H1 (cell line): ENCODE measurements around the gene INPP5F. TPM values are rescaled to one million over a fixed set of nuclear protein-coding genes. Genes with fewer than 3 reads are reported as not detected.

Experiments
- CTCF ChIA-PET: fragments of 300-600 bp; sonication (Branson Sonifier 250); formaldehyde crosslinking; loops from one replicate; lab custom pipeline; 2021; ENCODE audit not compliant: partially characterized antibody; lab: Charles Lee
- POLR2A ChIA-PET: fragments of 300-600 bp; sonication (Branson Sonifier 250); formaldehyde crosslinking; loops from one replicate; lab custom pipeline; 2021; ENCODE audit warnings: inconsistent platforms; ENCODE audit not compliant: partially characterized antibody; lab: Charles Lee
- DNase-seq, 2 experiments: peaks; one replicate each; pipeline versions ENCODE4 v3.0.0 to v3.0.0-alpha.2; 2010 to 2022; ENCODE audit warnings: low spot score in 2 of 2, low read depth in 1 of 2, mixed read lengths in 1 of 2
- FAIRE-seq: peaks from 2 replicates; lab custom pipeline; 2011; peaks lifted over from hg19 to GRCh38; lab: Jason Lieb, UNC
- H2AFZ ChIP-seq: 2 replicates; pipeline ENCODE4 v1.8.1; 2012; ENCODE audit warnings: low read length, inconsistent platforms
- H2AK5ac ChIP-seq: 2 replicates; pipeline ENCODE4 v1.6.1; 2013; ENCODE audit warnings: low read depth, low read length
- H2BK120ac ChIP-seq: replicated peaks from 2 replicates; pipeline ENCODE3; 2013; ENCODE audit warnings: low read depth, low read length, inconsistent platforms
- H2BK12ac ChIP-seq: 2 replicates; pipeline ENCODE4 v1.6.1; 2013; ENCODE audit warnings: low read depth, low read length
- H2BK15ac ChIP-seq: 2 replicates; pipeline ENCODE4 v1.6.1; 2013; ENCODE audit warnings: low read length
- H2BK20ac ChIP-seq: 2 replicates; pipeline ENCODE4 v1.6.1; 2013; ENCODE audit warnings: low read length
- H2BK5ac ChIP-seq: 2 replicates; pipeline ENCODE4 v1.6.1; 2013; ENCODE audit warnings: low read depth, low read length
- H3K14ac ChIP-seq: 2 replicates; pipeline ENCODE4 v1.6.1; 2013; ENCODE audit warnings: inconsistent platforms; ENCODE audit not compliant: insufficient read length
- H3K18ac ChIP-seq: 2 replicates; pipeline ENCODE4 v1.6.1; 2013; ENCODE audit warnings: low read length; ENCODE audit errors: extremely low read depth
- H3K23ac ChIP-seq: 2 replicates; pipeline ENCODE4 v1.6.1; 2013; ENCODE audit warnings: inconsistent platforms; ENCODE audit not compliant: insufficient read length
- H3K23me2 ChIP-seq: 2 replicates; pipeline ENCODE4 v1.6.1; 2013; ENCODE audit warnings: low read depth, low read length
- H3K27ac ChIP-seq: 2 replicates; pipeline ENCODE4 v1.6.1; 2011; ENCODE audit warnings: low read depth, low read length, inconsistent platforms
- H3K27me3 ChIP-seq, 4 experiments: replicated peaks in 1 of 4; 1 replicate in 1 of 4; 2 replicates in 3 of 4; pipeline versions ENCODE4 v1.6.1 to v1.8.1; 2011 to 2013; ENCODE audit warnings: low read length in 3 of 4, mild to moderate bottlenecking in 3 of 4, inconsistent platforms in 2 of 4, mixed read lengths in 2 of 4, moderate library complexity in 1 of 4; ENCODE audit not compliant: control insufficient read depth in 3 of 4, insufficient read depth in 3 of 4; ENCODE audit errors: extremely low read depth in 1 of 4
- H3K36me3 ChIP-seq, 4 experiments: 2 replicates each; pipeline versions ENCODE4 v1.6.1 to v1.8.1; 2011 to 2013; ENCODE audit warnings: mild to moderate bottlenecking in 4 of 4, low read length in 3 of 4, moderate library complexity in 2 of 4, control low read depth in 1 of 4, inconsistent platforms in 1 of 4; ENCODE audit not compliant: insufficient read depth in 4 of 4, control insufficient read depth in 2 of 4
- H3K4ac ChIP-seq: replicated peaks from 2 replicates; pipeline ENCODE3; 2013; ENCODE audit warnings: low read length, low read depth, mixed read lengths, inconsistent platforms; ENCODE audit not compliant: insufficient read length
- H3K4me1 ChIP-seq, 4 experiments: replicated peaks in 1 of 4; 1 replicate in 1 of 4; 2 replicates in 3 of 4; pipeline versions ENCODE4 v1.6.1 to v1.8.1; 2011 to 2013; ENCODE audit warnings: low read length in 3 of 4, inconsistent platforms in 2 of 4, mixed read lengths in 1 of 4; ENCODE audit not compliant: insufficient read depth in 4 of 4, control insufficient read depth in 3 of 4
- H3K4me2 ChIP-seq, 2 experiments: 2 replicates each; pipeline versions ENCODE4 v1.6.1 to v1.8.1; 2011 to 2013; ENCODE audit warnings: low read depth in 2 of 2, low read length in 2 of 2, control low read depth in 1 of 2, inconsistent platforms in 1 of 2, mild to moderate bottlenecking in 1 of 2; ENCODE audit not compliant: insufficient read depth in 1 of 2
- H3K4me3 ChIP-seq, 4 experiments: fragments of 200-600, 300-600 bp in 1 of 4; sonication (generic), shearing (Covaris generic), sonication (Bioruptor Twin) in 1 of 4; 2 replicates each; pipeline versions ENCODE4 v1.5.1 to v1.8.1; 2011 to 2016; ENCODE audit warnings: low read length in 4 of 4, low read depth in 3 of 4, control low read depth in 2 of 4, inconsistent platforms in 2 of 4, mild to moderate bottlenecking in 2 of 4, mixed read lengths in 1 of 4, moderate library complexity in 1 of 4; ENCODE audit not compliant: insufficient read depth in 2 of 4; ENCODE audit errors: extremely low read depth in 1 of 4
- H3K56ac ChIP-seq: replicated peaks from 2 replicates; pipeline ENCODE3; 2013; ENCODE audit warnings: low read depth, mild to moderate bottlenecking, mixed read lengths, low read length, inconsistent platforms; ENCODE audit not compliant: insufficient read length
- H3K79me1 ChIP-seq: 2 replicates; pipeline ENCODE4 v1.6.1; 2013; ENCODE audit warnings: low read depth, low read length, control low read depth
- H3K79me2 ChIP-seq, 2 experiments: 2 replicates each; pipeline versions ENCODE4 v1.6.1 to v1.8.1; 2012 to 2013; ENCODE audit warnings: low read length in 2 of 2, mild to moderate bottlenecking in 2 of 2, inconsistent platforms in 1 of 2; ENCODE audit not compliant: insufficient read depth in 2 of 2, control insufficient read depth in 1 of 2
- H3K9ac ChIP-seq, 4 experiments: replicated peaks in 1 of 4; 1 replicate in 1 of 4; 2 replicates in 3 of 4; pipeline versions ENCODE4 v1.6.1 to v1.8.1; 2011 to 2013; ENCODE audit warnings: low read depth in 3 of 4, low read length in 3 of 4, control low read depth in 2 of 4, mild to moderate bottlenecking in 2 of 4, moderate library complexity in 2 of 4, inconsistent platforms in 1 of 4; ENCODE audit errors: extremely low read depth in 1 of 4
- H3K9me3 ChIP-seq, 2 experiments: 2 replicates each; pipeline versions ENCODE4 v1.6.1 to v1.8.1; 2012 to 2013; ENCODE audit warnings: mild to moderate bottlenecking in 2 of 2, moderate library complexity in 2 of 2, control low read depth in 1 of 2, inconsistent platforms in 1 of 2, low read depth in 1 of 2, low read length in 1 of 2, mixed read lengths in 1 of 2; ENCODE audit not compliant: insufficient read depth in 2 of 2
- H4K20me1 ChIP-seq, 2 experiments: replicated peaks in 1 of 2; 2 replicates each; pipeline versions ENCODE3 to v1.8.1; 2011 to 2013; ENCODE audit warnings: inconsistent platforms in 2 of 2, low read length in 2 of 2, mild to moderate bottlenecking in 1 of 2; ENCODE audit not compliant: insufficient read depth in 2 of 2, control insufficient read depth in 1 of 2
- H4K5ac ChIP-seq: 2 replicates; pipeline ENCODE4 v1.6.1; 2013; ENCODE audit warnings: low read length, low read depth, mixed read lengths, inconsistent platforms; ENCODE audit not compliant: insufficient read length
- H4K8ac ChIP-seq: 2 replicates; pipeline ENCODE4 v1.8.0; 2013; ENCODE audit warnings: mild to moderate bottlenecking, moderate library complexity, low read length, inconsistent platforms; ENCODE audit not compliant: insufficient read depth; ENCODE audit errors: extremely low read depth
- H4K91ac ChIP-seq: replicated peaks from 2 replicates; pipeline ENCODE3; 2013; ENCODE audit warnings: low read length, mixed read lengths, inconsistent platforms; ENCODE audit not compliant: insufficient read length
- ATF3 ChIP-seq: IDR thresholded peaks from 2 replicates; pipeline ENCODE4 v1.6.1; 2011; ENCODE audit warnings: low read depth, mild to moderate bottlenecking, low read length; ENCODE audit not compliant: insufficient read depth
- BACH1 ChIP-seq: IDR thresholded peaks from 2 replicates; pipeline ENCODE4 v1.6.1; 2012; ENCODE audit warnings: low read length, improper control_type of control experiment
- CHD1 ChIP-seq: IDR thresholded peaks from 2 replicates; pipeline ENCODE4 v1.6.1; 2012; ENCODE audit warnings: low read depth, low read length, improper control_type of control experiment
- EZH2 ChIP-seq: fragments of 200-600 bp; sonication (generic); IDR thresholded peaks from 2 replicates; pipeline ENCODE4 v1.7.1; 2012; ENCODE audit warnings: low read depth, mild to moderate bottlenecking, moderate library complexity, low read length, inconsistent platforms; ENCODE audit not compliant: severe bottlenecking
- KDM4A ChIP-seq: IDR thresholded peaks from one replicate; pipeline ENCODE4 v1.7.1; 2012; ENCODE audit warnings: low read depth, mild to moderate bottlenecking, moderate library complexity, low read length, inconsistent platforms; ENCODE audit not compliant: severe bottlenecking
- RAD21 ChIP-seq, 2 experiments: IDR thresholded peaks in 1 of 2; conservative IDR thresholded peaks in 1 of 2; 2 replicates each; pipeline ENCODE4 v1.6.1; 2011; ENCODE audit warnings: low read depth in 2 of 2, low read length in 2 of 2, improper control_type of control experiment in 1 of 2, inconsistent platforms in 1 of 2, mild to moderate bottlenecking in 1 of 2, moderate library complexity in 1 of 2
- SIN3A ChIP-seq, 2 experiments: IDR thresholded peaks in 1 of 2; conservative IDR thresholded peaks in 1 of 2; 2 replicates each; pipeline ENCODE4 v1.6.1; 2011 to 2012; ENCODE audit warnings: low read length in 2 of 2, improper control_type of control experiment in 1 of 2, low read depth in 1 of 2, mild to moderate bottlenecking in 1 of 2
- SIRT6 ChIP-seq: IDR thresholded peaks from one replicate; pipeline ENCODE4 v1.7.1; 2012; ENCODE audit warnings: low read length, inconsistent platforms
- TCF12 ChIP-seq: IDR thresholded peaks from 2 replicates; pipeline ENCODE4 v1.6.1; 2011; ENCODE audit warnings: low read depth, mild to moderate bottlenecking, low read length
- TEAD4 ChIP-seq: IDR thresholded peaks from 2 replicates; pipeline ENCODE4 v1.6.1; 2012; ENCODE audit warnings: low read depth, low read length, inconsistent platforms, mixed read lengths
- YY1 ChIP-seq: IDR thresholded peaks from 2 replicates; pipeline ENCODE4 v1.6.1; 2011; ENCODE audit warnings: low read depth, mild to moderate bottlenecking, low read length
- ZNF274 ChIP-seq: IDR thresholded peaks from 2 replicates; pipeline ENCODE4 v1.7.0; 2012; ENCODE audit warnings: low read length, borderline replicate concordance; ENCODE audit errors: extremely low read depth
- WGBS, 2 experiments: shearing (Covaris generic) in 1 of 2; methylation state at CpG; one replicate each; pipeline versions ENCODE4 v1.1.6 to v1.1.7; 2013 to 2015; ENCODE audit warnings: low lambda C conversion rate in 2 of 2, mixed read lengths in 2 of 2, inconsistent platforms in 1 of 2, low coverage in 1 of 2, missing lambda C conversion rate in 1 of 2; ENCODE audit not compliant: insufficient replicate concordance in 2 of 2, insufficient coverage in 1 of 2, insufficient read length in 1 of 2; ENCODE audit errors: extremely low coverage in 1 of 2, missing lambda C conversion rate in 1 of 2; 5-methylcytosine and 5-hydroxymethylcytosine counted together
- polyA plus RNA-seq, 7 experiments: library from polyadenylated mRNA; depleted of rRNA in 3 of 7; stranded (reverse) in 5 of 7; unstranded in 2 of 7; fragments of >200 nt in 5 of 7; fragments of 200-250 nt in 2 of 7; gene quantifications; 1 replicate in 5 of 7; 2 replicates in 1 of 7; 4 replicates in 1 of 7; pipeline versions ENCODE4 v1.2.1 to v1.2.3, GENCODE V29; 2011 to 2013; ENCODE audit warnings: missing spikeins in 2 of 7, mixed read lengths in 2 of 7
- total RNA-seq: library from RNA; stranded (reverse); fragmentation: NEBNext Ultra II Directional; extraction: Animal tissue kit (Norgen Biotek cat#: 25700); gene quantifications from 2 replicates; pipeline ENCODE4 v1.2.1, GENCODE V29; 2021

Gene INPP5F
- total and polyA plus RNA-seq, 2 of the 8 experiments (the other 6 are each of a cell fraction or from before 2014, with no cell fraction given), result 50.1 to 101 TPM

GRCh38 chr10:119853574-119853973 is 127.7 kb downstream of the INPP5F start:
- Histone ChIP-seq H2AFZ (no peak overlapping the region), H3K4me1 (no peaks in the 10 kb centered on the region), H3K18ac (no peak overlapping the region), H3K23me2 (no peaks in the 10 kb centered on the region), H2BK12ac (no peak overlapping the region), H3K27ac (no peak overlapping the region), H3K9me3 (no peaks in the 10 kb centered on the region), H2BK15ac (no peak overlapping the region), H3K36me3 (peaks cover 20 to 71% (median 44%) of the 10 kb centered on the region in 4 experiments), H3K79me2 (peaks cover 0 to 12% of the 10 kb centered on the region in 2 experiments; a peak in 2 of 4 replicates), H3K23ac (no peak overlapping the region), H3K4me2 (no peak overlapping the region), H4K8ac (no peak overlapping the region), H2BK5ac (no peak overlapping the region), H3K79me1 (no peaks in the 10 kb centered on the region; the same call in 1 of the 2 replicates), H3K4me3 (no peak overlapping the region), H2AK5ac (no peak overlapping the region), H3K27me3 (no peaks in the 10 kb centered on the region), H2BK20ac (no peak overlapping the region), H2BK120ac (no peak overlapping the region), H4K5ac (no peak overlapping the region), H3K4ac (no peak overlapping the region), H4K91ac (no peak overlapping the region), H4K20me1 (peaks cover 1 to 4% of the 10 kb centered on the region in 2 experiments), H3K9ac (no peak overlapping the region), H3K56ac (no peak overlapping the region), H3K14ac (no peak overlapping the region)
- FAIRE-seq (no peak), DNase-seq (no peak)
- no peak for TF ChIP-seq ATF3
- no peak for TF ChIP-seq RAD21 (IDR thresholded peaks at IDR 0.05 in 1 of 2, conservative IDR thresholded peaks at IDR 0.05 in 1 of 2; ENCODE audit: low read depth in 2 of 2, low read length in 2 of 2)
- TF ChIP-seq CHD1, result no peak
- no peak for TF ChIP-seq ZNF274
- no peak for TF ChIP-seq YY1
- TF ChIP-seq SIN3A (conservative IDR thresholded peaks at IDR 0.05 in 1 of 2, IDR thresholded peaks at IDR 0.05 in 1 of 2; ENCODE audit: low read depth in 1 of 2, low read length in 2 of 2), result no peak
- TF ChIP-seq EZH2, result no peak
- no peak for TF ChIP-seq TEAD4
- no peak for TF ChIP-seq KDM4A
- no peak for TF ChIP-seq TCF12
- TF ChIP-seq BACH1, result no peak
- TF ChIP-seq SIRT6, result no peak
- ChIA-PET POLR2A (no interaction called here), CTCF (interaction anchor here (0.9 to 1.2 kb wide), 2 partner anchors 15 to 103 kb away, joined by 3 read pairs; no protein-coding TSS in a partner anchor)
- 95% methylated on average over 1 of the region's 1 CpG; no CpG with 5 or more reads in 1 of the 2 experiments for WGBS, 2 experiments
